Keratinocyte (primary cell): ENCODE results near the gene CRIP3. TPM values are rescaled to one million over a fixed set of nuclear protein-coding genes. Genes with fewer than 3 reads are reported as not detected.

Source experiments
- DNase-seq: peaks from one replicate; pipeline ENCODE4 v3.0.0-alpha.2; 2011; ENCODE audit warnings: low read depth, missing footprints, low spot score
- FAIRE-seq: peaks from 2 replicates; lab custom pipeline; 2011; peaks lifted over from hg19 to GRCh38; lab: Jason Lieb, UNC
- H2AFZ ChIP-seq: 2 replicates; pipeline ENCODE4 v1.6.0; 2012; ENCODE audit warnings: low read length, control low read depth, inconsistent platforms; ENCODE audit not compliant: control insufficient read depth
- H3K27ac ChIP-seq: 2 replicates; pipeline ENCODE4 v1.5.1; 2011; ENCODE audit warnings: low read length; ENCODE audit not compliant: control insufficient read depth, insufficient read depth
- H3K27me3 ChIP-seq: 3 replicates; pipeline ENCODE4 v1.6.0; 2011; ENCODE audit warnings: low read length; ENCODE audit not compliant: control insufficient read depth, insufficient read depth; ENCODE audit errors: extremely low read depth
- H3K36me3 ChIP-seq, 2 experiments: 2 replicates in 1 of 2; 3 replicates in 1 of 2; pipeline ENCODE4 v1.5.1; 2011; ENCODE audit warnings: low read length in 2 of 2, mild to moderate bottlenecking in 1 of 2; ENCODE audit not compliant: control insufficient read depth in 2 of 2, insufficient read depth in 2 of 2; ENCODE audit errors: extremely low read depth in 1 of 2
- H3K4me1 ChIP-seq: 3 replicates; pipeline ENCODE4 v1.5.1; 2011; ENCODE audit warnings: low read length; ENCODE audit not compliant: control insufficient read depth, insufficient read depth; ENCODE audit errors: extremely low read depth
- H3K4me2 ChIP-seq: 3 replicates; pipeline ENCODE4 v1.6.0; 2011; ENCODE audit warnings: low read depth, low read length; ENCODE audit not compliant: control insufficient read depth, insufficient read depth; ENCODE audit errors: extremely low read depth
- H3K4me3 ChIP-seq, 3 experiments: fragments of 200-600 bp in 1 of 3; sonication (generic) in 1 of 3; 2 replicates in 2 of 3; 3 replicates in 1 of 3; pipeline ENCODE4 v1.5.1; 2011 to 2016; ENCODE audit warnings: low read length in 3 of 3, mild to moderate bottlenecking in 3 of 3, control low read depth in 2 of 3, inconsistent platforms in 1 of 3, low read depth in 1 of 3, mixed read lengths in 1 of 3, mixed run types in 1 of 3, moderate library complexity in 1 of 3; ENCODE audit not compliant: control insufficient read depth in 2 of 3, insufficient read depth in 2 of 3; ENCODE audit errors: extremely low read depth in 1 of 3
- H3K79me2 ChIP-seq: 2 replicates; pipeline ENCODE4 v1.6.0; 2012; ENCODE audit warnings: low read length; ENCODE audit not compliant: control insufficient read depth, insufficient read depth
- H3K9ac ChIP-seq: 3 replicates; pipeline ENCODE4 v1.6.0; 2011; ENCODE audit warnings: low read length; ENCODE audit not compliant: control insufficient read depth, insufficient read depth; ENCODE audit errors: extremely low read depth
- H3K9me1 ChIP-seq: 3 replicates; pipeline ENCODE4 v1.6.0; 2011; ENCODE audit warnings: low read length; ENCODE audit not compliant: control insufficient read depth, insufficient read depth; ENCODE audit errors: extremely low read depth
- H3K9me3 ChIP-seq: 2 replicates; pipeline ENCODE4 v1.5.1; 2012; ENCODE audit warnings: low read depth, low read length; ENCODE audit not compliant: control insufficient read depth
- H4K20me1 ChIP-seq: 3 replicates; pipeline ENCODE4 v1.6.0; 2011; ENCODE audit warnings: low read length; ENCODE audit not compliant: control insufficient read depth, insufficient read depth; ENCODE audit errors: extremely low read depth
- CTCF ChIP-seq, 3 experiments: IDR thresholded peaks in 1 of 3; conservative IDR thresholded peaks in 1 of 3; optimal IDR thresholded peaks in 1 of 3; 2 replicates in 2 of 3; 3 replicates in 1 of 3; pipeline versions ENCODE3 to v1.5.1; 2011; ENCODE audit warnings: low read length in 3 of 3, mild to moderate bottlenecking in 3 of 3, moderate library complexity in 2 of 3, control low read depth in 1 of 3, inconsistent platforms in 1 of 3; ENCODE audit not compliant: insufficient read depth in 2 of 3; ENCODE audit errors: extremely low read depth in 1 of 3
- EZH2 ChIP-seq: IDR thresholded peaks from one replicate; pipeline ENCODE4 v1.6.1; 2012; ENCODE audit warnings: inconsistent platforms, mild to moderate bottlenecking, low read length, moderate library complexity
- dilution Hi-C: fragments of 300-500 bp; cut with MboI; formaldehyde crosslinking; loops from one replicate; pipeline ENCODE4 v1.7.0; 2020; ENCODE audit warnings: low sequenced_read_pairs; ENCODE audit not compliant: extremely low pct_ligation_motif_present
- polyA plus RNA-seq, 5 experiments: library from polyadenylated mRNA; depleted of rRNA in 3 of 5; stranded (reverse) in 3 of 5; stranded (forward) in 1 of 5; unstranded in 1 of 5; fragments of >200 nt; gene quantifications; 1 replicate in 1 of 5; 2 replicates in 3 of 5; 3 replicates in 1 of 5; pipeline versions ENCODE4 v1.2.1 to v1.2.3, GENCODE V29; 2011 to 2012; ENCODE audit warnings: missing spikeins in 2 of 5, low read depth in 1 of 5, low replicate concordance in 1 of 5

CRIP3 gene
- polyA plus RNA-seq, 1 donor (not counting 4 experiments of a cell fraction or from before 2014, with no cell fraction given): 0.26 TPM

- Histone ChIP-seq H3K4me3 (no peak overlapping the region), H3K4me1 (no peaks in the 10 kb centered on the region), H3K27ac (no peak overlapping the region), H3K9ac (no peak overlapping the region), H3K79me2 (no peaks in the 10 kb centered on the region), H3K27me3 (no peaks in the 10 kb centered on the region), H2AFZ (no peak overlapping the region), H3K4me2 (no peak overlapping the region), H3K9me1 (no peaks in the 10 kb centered on the region), H3K9me3 (no peaks in the 10 kb centered on the region), H4K20me1 (no peaks in the 10 kb centered on the region), H3K36me3 (no peaks in the 10 kb centered on the region)
- dilution Hi-C loops: no loop called here
- no peak for DNase-seq
- FAIRE-seq: no peak
- TF ChIP-seq CTCF (optimal IDR thresholded peaks at IDR 0.05 in 1 of 3, IDR thresholded peaks at IDR 0.05 in 1 of 3, conservative IDR thresholded peaks at IDR 0.05 in 1 of 3; ENCODE audit: extremely low read depth in 1 of 3, insufficient read depth in 2 of 3, low read length in 3 of 3): no peak
- no peak for TF ChIP-seq EZH2
Measured at GRCh38 chr6:43325876-43326275, 17.2 kb upstream of the CRIP3 start.

GRCh38 chr6:43318011-43318410, 9.4 kb upstream of the CRIP3 start:
- no peak for FAIRE-seq
- dilution Hi-C loops: no loop called here

More at GRCh38 chr6:43318011-43318410, 9.4 kb upstream of the CRIP3 start:
- Histone ChIP-seq H4K20me1 (no peaks in the 10 kb centered on the region), H3K36me3 (no peaks in the 10 kb centered on the region), H2AFZ (no peak overlapping the region), H3K9ac (no peak overlapping the region), H3K27ac (no peak overlapping the region), H3K27me3 (no peaks in the 10 kb centered on the region), H3K4me1 (no peaks in the 10 kb centered on the region), H3K4me2 (no peak overlapping the region), H3K9me3 (no peaks in the 10 kb centered on the region), H3K4me3 (no peak overlapping the region), H3K79me2 (no peaks in the 10 kb centered on the region), H3K9me1 (no peaks in the 10 kb centered on the region)
- TF ChIP-seq EZH2: no peak
- TF ChIP-seq CTCF (optimal IDR thresholded peaks at IDR 0.05 in 1 of 3, IDR thresholded peaks at IDR 0.05 in 1 of 3, conservative IDR thresholded peaks at IDR 0.05 in 1 of 3; ENCODE audit: extremely low read depth in 1 of 3, insufficient read depth in 2 of 3, low read length in 3 of 3): no peak
- no peak for DNase-seq
